Measurements from ENCODE around the gene TUBB1. TPM values are rescaled to one million over a fixed set of nuclear protein-coding genes. Genes with fewer than 3 reads are reported as not detected.

TUBB1 gene
- under 0.01 TPM in 1 of 2 replicates, not detected in the other for total RNA-seq

GRCh38 chr20:59019217-59019616 is at the start of gene TUBB1:
TUBB1 (plus strand) TSS chr20:59019429; CDS start chr20:59019523, 94 bp downstream.

DNA sequence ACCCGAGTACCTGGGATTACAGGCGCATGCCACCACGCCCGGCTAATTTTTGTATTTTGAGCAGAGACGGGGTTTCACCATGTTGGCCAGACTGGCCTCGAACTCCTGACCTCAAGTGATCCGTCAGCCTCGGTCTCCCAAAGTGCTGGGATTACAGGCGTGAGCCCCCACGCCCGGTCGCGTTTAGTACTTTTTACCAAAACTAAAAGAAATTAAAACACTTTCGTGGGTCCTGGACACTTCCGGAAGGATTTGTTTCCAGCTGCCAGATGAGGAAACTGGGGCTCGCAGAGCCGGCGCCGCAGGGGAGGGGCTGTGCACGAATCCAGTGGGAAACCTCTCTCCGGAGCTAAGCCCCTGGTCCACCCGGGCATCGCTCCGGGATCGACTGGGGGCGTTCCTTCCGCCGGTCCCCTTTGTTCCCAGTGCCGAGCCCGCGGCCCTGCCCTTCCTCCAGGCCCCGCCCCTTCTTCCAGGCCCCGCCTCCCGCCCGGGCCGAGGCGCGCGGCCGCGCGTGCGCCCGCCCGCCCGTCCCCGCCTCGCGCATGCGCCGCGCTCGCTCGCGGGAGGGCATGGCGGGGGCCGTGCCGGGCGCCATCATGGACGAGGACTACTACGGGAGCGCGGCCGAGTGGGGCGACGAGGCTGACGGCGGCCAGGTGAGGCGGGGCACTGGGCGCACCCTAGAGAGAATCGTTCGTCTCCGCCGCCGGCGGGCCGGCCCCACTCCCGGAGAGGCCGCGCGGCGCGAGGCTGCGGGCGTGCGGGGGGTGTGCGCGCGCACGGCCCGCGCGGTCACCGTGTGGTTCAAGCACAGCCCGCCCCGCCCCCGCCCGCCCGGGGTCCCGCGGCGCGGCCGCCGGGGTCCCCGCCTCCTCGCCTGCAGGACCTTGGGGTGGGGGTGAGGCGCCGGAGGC is 38.3 kb upstream of the TUBB1 start, which contains the start of gene NELFCD:
TSS of gene NELFCD (plus strand) at position 546 of the 917 bp plus-strand sequence. CDS start at position 600, 54 bp downstream.

DNA sequence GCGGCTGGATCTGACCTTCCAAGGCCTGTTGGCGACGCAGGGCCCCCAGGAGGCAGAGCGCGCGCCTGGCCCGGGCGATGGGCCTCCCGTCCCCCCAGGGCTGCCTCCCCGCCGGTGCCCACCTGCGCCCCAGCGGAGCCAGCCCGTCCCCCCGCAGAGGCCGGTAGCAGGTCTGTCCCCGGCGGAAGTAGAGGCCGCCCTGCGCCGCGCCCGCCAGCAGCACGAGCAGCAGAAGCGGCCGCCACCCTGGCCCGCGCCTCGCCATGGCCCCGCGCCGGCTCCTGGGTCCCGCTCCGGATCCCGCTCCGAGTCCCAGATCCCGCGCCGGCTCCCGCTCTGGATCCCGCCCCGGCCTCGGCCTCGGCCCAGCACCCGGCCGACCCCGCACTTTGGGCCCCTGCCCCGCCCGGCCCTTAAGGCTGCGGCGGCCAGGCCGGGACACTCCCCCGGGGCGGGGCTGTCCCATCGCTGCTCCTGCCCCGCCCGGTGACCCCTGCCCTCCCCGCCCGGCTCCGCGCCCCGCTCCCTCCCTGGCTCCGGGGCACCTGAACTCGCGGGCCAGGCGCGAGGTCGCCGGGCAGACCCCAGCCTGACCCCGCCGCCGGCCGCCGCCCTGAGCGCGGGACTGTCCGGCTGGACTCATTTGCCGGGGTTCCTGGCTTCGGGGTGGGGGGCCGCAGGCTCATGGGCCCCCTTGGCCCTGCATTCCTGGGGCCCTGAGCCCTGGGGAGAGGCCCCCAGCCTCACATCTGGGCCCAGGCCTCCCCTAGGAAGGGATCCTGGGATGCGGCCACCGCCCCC is 12.2 kb upstream of the TUBB1 start, which contains the start of gene CTSZ:
TSS of gene CTSZ (minus strand) at position 391 of the 801 bp plus-strand sequence. CDS start at position 265, 126 bp downstream.

DNA sequence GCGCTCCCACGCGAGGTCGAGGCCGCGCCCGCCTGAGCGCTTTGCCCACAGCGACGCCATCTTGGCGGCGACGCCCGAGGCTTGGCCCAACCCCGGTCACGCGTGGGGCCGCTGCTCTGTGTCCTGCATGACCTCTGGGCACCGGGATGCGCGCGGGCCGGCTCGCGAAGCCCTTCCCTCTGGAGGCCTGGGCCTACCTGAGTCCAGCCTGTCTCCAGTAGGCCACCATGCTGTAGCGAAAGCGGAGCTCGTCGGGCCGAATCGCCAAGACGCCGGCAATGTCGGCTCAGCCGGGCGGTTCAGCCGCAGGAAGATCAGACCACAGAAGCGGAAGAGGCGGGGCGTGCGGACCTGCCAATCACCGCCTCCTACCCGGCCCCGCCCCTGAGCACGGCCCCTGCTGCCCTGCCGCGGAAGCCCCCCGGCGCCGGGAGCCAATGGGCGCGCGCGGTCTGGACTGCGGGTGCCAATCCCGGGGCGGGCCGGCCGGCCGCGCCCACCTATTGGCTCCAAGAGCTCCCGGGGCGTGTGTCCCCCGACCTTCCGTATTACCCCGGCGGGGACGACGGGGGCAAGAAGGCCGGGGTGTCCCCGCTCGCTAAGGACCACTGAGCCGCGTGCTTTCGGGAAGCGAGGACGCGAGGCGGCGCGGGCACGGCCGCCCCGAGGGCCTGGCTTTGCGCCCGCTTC is 12.9 kb downstream of the TUBB1 start, which contains the start of gene ATP5F1E:
TSS of gene ATP5F1E (minus strand) at position 313 of the 690 bp plus-strand sequence. CDS start at position 229, 84 bp downstream.

DNA sequence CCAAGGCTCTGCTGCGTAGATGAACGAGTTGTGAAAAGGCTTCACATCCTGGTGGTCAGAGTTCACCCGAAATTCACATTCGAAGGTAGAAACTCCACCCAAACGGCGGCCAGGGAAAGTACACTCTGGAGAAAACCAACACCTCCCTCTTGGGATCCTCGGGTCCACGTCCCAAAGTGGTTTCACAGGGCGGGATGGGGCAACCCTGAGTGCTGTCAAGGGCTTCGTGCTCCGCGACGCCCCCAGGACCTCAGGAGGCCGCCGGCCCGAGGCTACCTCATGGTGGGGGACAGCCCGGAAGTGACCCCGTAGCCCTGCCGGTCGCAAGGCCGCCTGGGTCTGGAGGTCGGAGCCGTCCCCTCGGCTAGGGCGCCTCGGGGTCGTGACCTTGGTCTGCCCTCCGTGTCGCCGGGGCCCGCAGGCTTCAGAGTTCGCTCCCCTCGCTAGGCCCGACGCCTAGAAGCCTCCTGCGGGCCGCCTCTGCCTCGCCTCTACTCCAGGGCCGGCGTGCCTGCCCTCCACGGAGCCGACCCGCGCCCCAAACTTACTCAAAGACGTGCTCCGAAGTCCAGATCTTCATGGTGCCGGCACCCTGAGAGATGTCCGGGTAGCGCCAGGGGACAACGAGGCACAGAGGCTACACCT is 23.0 kb downstream of the TUBB1 start, which contains the start of gene PRELID3B:
TSS of gene PRELID3B (minus strand) at position 636 of the 645 bp plus-strand sequence. CDS start at position 580, 56 bp downstream.

Other genes with a start within 250 kb of the TUBB1 start
- gene GNAS-AS1, start 168.5 kb upstream of the TUBB1 start, total RNA-seq, result 0.71 and 1.2 TPM in 2 replicates
- 386 and 451 TPM in 2 replicates for gene GNAS, start 166.7 kb upstream of the TUBB1 start, total RNA-seq
- 44.7 and 49.2 TPM in 2 replicates for gene NELFCD, start 38.2 kb upstream of the TUBB1 start, total RNA-seq
- gene CTSZ, start 12.2 kb upstream of the TUBB1 start, total RNA-seq, result 144 and 195 TPM in 2 replicates
- gene ATP5F1E, start 12.9 kb downstream of the TUBB1 start, total RNA-seq, result 31.0 and 36.1 TPM in 2 replicates
- gene PRELID3B, start 23.4 kb downstream of the TUBB1 start, total RNA-seq, result 85.8 and 86.5 TPM in 2 replicates
- not detected in 2 replicates for gene ZNF831, start 144.4 kb downstream of the TUBB1 start, total RNA-seq

Data from smooth muscle cell of bladder (primary cell).